ENCODE measurements around the gene ANKHD1.

GRCh38 chr5:140558542-140558941, 156.9 kb downstream of the ANKHD1 start:
- TF ChIP-seq CTCF (conservative IDR thresholded peaks at IDR 0.05), result no peak
- TF ChIP-seq ZFX (IDR thresholded peaks at IDR 0.05), result no peak
